Glutamatergic neuron (in vitro differentiated cells): ENCODE results near the gene SPATS2L. TPM values are rescaled to one million over a fixed set of nuclear protein-coding genes. Genes with fewer than 3 reads are reported as not detected.

Experiments
- DNase-seq: peaks from one replicate; pipeline ENCODE4 v3.0.0; 2022
- H3K27ac Mint-ChIP-seq: one replicate; pipeline ENCODE4 v1.8.0; 2020; ENCODE audit warnings: mild to moderate bottlenecking, mixed read lengths, inconsistent platforms; ENCODE audit not compliant: unreplicated experiment
- H3K27me3 Mint-ChIP-seq: one replicate; pipeline ENCODE4 v1.8.0; 2020; ENCODE audit warnings: mild to moderate bottlenecking, moderate library complexity, mixed read lengths, inconsistent platforms; ENCODE audit not compliant: unreplicated experiment
- H3K36me3 Mint-ChIP-seq: one replicate; pipeline ENCODE4 v1.8.0; 2020; ENCODE audit warnings: mild to moderate bottlenecking, mixed read lengths, inconsistent platforms; ENCODE audit not compliant: unreplicated experiment
- H3K4me1 Mint-ChIP-seq: one replicate; pipeline ENCODE4 v1.8.0; 2020; ENCODE audit warnings: mild to moderate bottlenecking, low read depth, mixed read lengths, inconsistent platforms; ENCODE audit not compliant: unreplicated experiment
- H3K4me3 Mint-ChIP-seq: one replicate; pipeline ENCODE4 v1.8.0; 2020; ENCODE audit warnings: mild to moderate bottlenecking, mixed read lengths, inconsistent platforms; ENCODE audit not compliant: unreplicated experiment
- H3K9me3 Mint-ChIP-seq: one replicate; pipeline ENCODE4 v1.8.0; 2020; ENCODE audit warnings: mild to moderate bottlenecking, moderate library complexity, mixed read lengths, inconsistent platforms; ENCODE audit not compliant: unreplicated experiment
- total RNA-seq: library from RNA; stranded (reverse); fragmentation: NEBNext Ultra II Directional; extraction: Animal tissue kit (Norgen Biotek cat#: 25700); gene quantifications from one replicate; pipeline ENCODE4 v1.2.1, GENCODE V29; 2021; ENCODE audit not compliant: unreplicated experiment
- TF ChIP-seq, protein P1 (sequence below): fragments of 200-600 bp; sonication (generic); IDR thresholded peaks from one replicate; pipeline ENCODE4 v1.5.0; 2021; ENCODE audit not compliant: partially characterized antibody, unreplicated experiment

Gene SPATS2L
- total RNA-seq, 1 donor from 2014 or later = 45.5 TPM

- Mint-ChIP-seq H3K4me1 (peaks cover 10% of the 10 kb centered on the region), H3K36me3 (no peaks in the 10 kb centered on the region), H3K27ac (peak overlapping the region; percentile 50), H3K27me3 (peaks cover 1% of the 10 kb centered on the region), H3K9me3 (peaks cover 3% of the 10 kb centered on the region), H3K4me3 (no peak overlapping the region)
- TF ChIP-seq, protein P1, sequence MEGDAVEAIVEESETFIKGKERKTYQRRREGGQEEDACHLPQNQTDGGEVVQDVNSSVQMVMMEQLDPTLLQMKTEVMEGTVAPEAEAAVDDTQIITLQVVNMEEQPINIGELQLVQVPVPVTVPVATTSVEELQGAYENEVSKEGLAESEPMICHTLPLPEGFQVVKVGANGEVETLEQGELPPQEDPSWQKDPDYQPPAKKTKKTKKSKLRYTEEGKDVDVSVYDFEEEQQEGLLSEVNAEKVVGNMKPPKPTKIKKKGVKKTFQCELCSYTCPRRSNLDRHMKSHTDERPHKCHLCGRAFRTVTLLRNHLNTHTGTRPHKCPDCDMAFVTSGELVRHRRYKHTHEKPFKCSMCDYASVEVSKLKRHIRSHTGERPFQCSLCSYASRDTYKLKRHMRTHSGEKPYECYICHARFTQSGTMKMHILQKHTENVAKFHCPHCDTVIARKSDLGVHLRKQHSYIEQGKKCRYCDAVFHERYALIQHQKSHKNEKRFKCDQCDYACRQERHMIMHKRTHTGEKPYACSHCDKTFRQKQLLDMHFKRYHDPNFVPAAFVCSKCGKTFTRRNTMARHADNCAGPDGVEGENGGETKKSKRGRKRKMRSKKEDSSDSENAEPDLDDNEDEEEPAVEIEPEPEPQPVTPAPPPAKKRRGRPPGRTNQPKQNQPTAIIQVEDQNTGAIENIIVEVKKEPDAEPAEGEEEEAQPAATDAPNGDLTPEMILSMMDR = no peak
- no peak for DNase-seq
Measured at GRCh38 chr2:200319548-200320337, 13.2 kb downstream of the SPATS2L start.

DNA sequence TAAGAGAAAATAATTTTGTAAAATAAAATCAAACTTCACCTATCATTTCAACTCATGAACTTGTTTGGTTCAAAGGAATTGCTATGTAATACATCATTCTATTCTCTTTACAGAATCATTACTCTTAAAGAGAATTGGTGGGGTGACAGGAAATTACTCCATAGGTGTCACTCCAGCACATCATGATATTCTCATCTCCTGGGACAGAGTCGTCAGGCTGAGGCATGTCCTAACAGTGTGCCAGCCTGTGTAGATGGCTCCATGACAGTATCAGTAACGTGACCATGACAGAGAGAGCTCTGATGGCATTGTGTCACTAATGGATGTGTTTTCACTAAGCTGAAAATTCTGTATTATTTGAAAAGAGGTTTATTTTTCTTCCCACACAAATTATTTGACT, 13.9 kb downstream of the SPATS2L start:
- H3K27me3 Mint-ChIP-seq = peaks cover 1% of the 10 kb centered on the region
- no peak overlapping the region for H3K4me3 Mint-ChIP-seq
- no peak overlapping the region for H3K27ac Mint-ChIP-seq
- TF ChIP-seq, protein P1 = no peak
- H3K36me3 Mint-ChIP-seq = no peaks in the 10 kb centered on the region
- peaks cover 10% of the 10 kb centered on the region for H3K4me1 Mint-ChIP-seq
- H3K9me3 Mint-ChIP-seq = peaks cover 3% of the 10 kb centered on the region
- DNase-seq = no peak

DNA sequence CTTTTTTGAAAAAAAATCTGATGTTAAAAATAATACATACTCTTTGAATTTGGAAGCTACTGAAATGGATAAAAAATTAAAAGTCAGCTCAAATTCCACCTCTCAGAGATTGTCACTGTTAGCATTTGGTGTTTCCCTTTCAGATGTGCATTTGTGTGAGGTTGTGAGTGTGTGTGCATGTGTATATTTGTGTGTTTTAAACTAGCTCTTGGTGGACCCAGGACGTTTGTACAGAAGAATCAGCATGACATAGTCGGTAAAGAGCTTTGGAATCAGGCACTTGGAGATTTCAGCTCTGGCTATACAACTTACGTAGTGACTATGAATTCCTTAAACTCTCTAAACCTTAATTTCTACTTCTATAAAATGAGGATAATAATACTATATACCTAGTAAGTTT, 14.5 kb downstream of the SPATS2L start:
- peaks cover 1% of the 10 kb centered on the region for H3K27me3 Mint-ChIP-seq
- H3K4me1 Mint-ChIP-seq = peaks cover 10% of the 10 kb centered on the region
- no peak overlapping the region for H3K27ac Mint-ChIP-seq
- peaks cover 3% of the 10 kb centered on the region for H3K9me3 Mint-ChIP-seq
- no peak for DNase-seq
- no peaks in the 10 kb centered on the region for H3K36me3 Mint-ChIP-seq
- H3K4me3 Mint-ChIP-seq = no peak overlapping the region
- TF ChIP-seq, protein P1 = no peak

DNA sequence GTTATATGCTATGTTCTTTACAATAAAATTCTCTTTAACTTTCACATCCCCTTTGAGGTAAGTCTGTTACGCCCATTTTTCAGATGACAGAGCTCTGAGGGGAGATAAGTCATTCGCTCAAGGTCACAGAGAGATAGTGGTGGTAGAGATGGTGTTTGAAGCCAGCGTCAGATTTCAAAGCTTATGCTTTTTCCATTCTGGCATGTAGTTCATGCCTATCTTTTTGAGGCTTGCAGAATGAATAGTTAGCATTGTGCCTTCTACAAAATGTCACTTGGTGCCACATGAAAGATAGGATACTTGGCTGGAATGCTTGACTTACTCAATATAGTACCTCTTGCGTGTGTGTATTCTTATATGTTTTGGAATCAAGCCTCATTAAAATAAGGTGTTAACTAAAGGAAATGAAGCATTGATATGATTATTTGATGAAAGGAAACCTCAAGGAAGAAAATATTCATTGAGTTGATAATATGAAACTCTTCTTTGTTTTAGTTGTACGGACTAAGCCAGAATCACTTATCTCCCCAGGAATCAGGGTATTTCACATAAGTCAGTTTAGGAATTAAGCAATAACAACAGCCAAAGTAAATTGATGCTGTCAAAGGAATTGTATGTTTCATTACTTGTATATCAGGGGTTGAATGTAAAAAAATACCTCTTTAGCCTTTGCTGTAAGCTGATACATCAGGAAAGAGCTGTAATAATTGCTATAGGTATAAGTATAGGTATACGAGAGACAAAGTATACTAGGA, 15.5 kb downstream of the SPATS2L start:
- Mint-ChIP-seq H3K9me3 (peaks cover 3% of the 10 kb centered on the region), H3K36me3 (no peaks in the 10 kb centered on the region), H3K4me3 (no peak overlapping the region), H3K27me3 (peaks cover 1% of the 10 kb centered on the region), H3K4me1 (peaks cover 10% of the 10 kb centered on the region), H3K27ac (no peak overlapping the region)
- TF ChIP-seq, protein P1 = no peak
- DNase-seq = no peak

- Mint-ChIP-seq H3K4me3 (no peak overlapping the region), H3K36me3 (no peaks in the 10 kb centered on the region), H3K27me3 (peaks cover 1% of the 10 kb centered on the region), H3K4me1 (peaks cover 10% of the 10 kb centered on the region), H3K9me3 (peaks cover 3% of the 10 kb centered on the region), H3K27ac (no peak overlapping the region)
- no peak for DNase-seq
- TF ChIP-seq, protein P1 = no peak
Measured at GRCh38 chr2:200322607-200323006, 16.1 kb downstream of the SPATS2L start.
